H1 (cell line): ENCODE results near the gene EIF4A3. TPM values are rescaled to one million over a fixed set of nuclear protein-coding genes. Genes with fewer than 3 reads are reported as not detected.

Source experiments
- CTCF ChIA-PET: fragments of 300-600 bp; sonication (Branson Sonifier 250); formaldehyde crosslinking; loops from one replicate; lab custom pipeline; 2021; ENCODE audit not compliant: partially characterized antibody; lab: Charles Lee
- POLR2A ChIA-PET: fragments of 300-600 bp; sonication (Branson Sonifier 250); formaldehyde crosslinking; loops from one replicate; lab custom pipeline; 2021; ENCODE audit warnings: inconsistent platforms; ENCODE audit not compliant: partially characterized antibody; lab: Charles Lee
- DNase-seq, 2 experiments: peaks; one replicate each; pipeline versions ENCODE4 v3.0.0 to v3.0.0-alpha.2; 2010 to 2022; ENCODE audit warnings: low spot score in 2 of 2, low read depth in 1 of 2, mixed read lengths in 1 of 2
- FAIRE-seq: peaks from 2 replicates; lab custom pipeline; 2011; peaks lifted over from hg19 to GRCh38; lab: Jason Lieb, UNC
- H2AFZ ChIP-seq: 2 replicates; pipeline ENCODE4 v1.8.1; 2012; ENCODE audit warnings: low read length, inconsistent platforms
- H2AK5ac ChIP-seq: 2 replicates; pipeline ENCODE4 v1.6.1; 2013; ENCODE audit warnings: low read depth, low read length
- H2BK120ac ChIP-seq: replicated peaks from 2 replicates; pipeline ENCODE3; 2013; ENCODE audit warnings: low read depth, low read length, inconsistent platforms
- H2BK12ac ChIP-seq: 2 replicates; pipeline ENCODE4 v1.6.1; 2013; ENCODE audit warnings: low read depth, low read length
- H2BK15ac ChIP-seq: 2 replicates; pipeline ENCODE4 v1.6.1; 2013; ENCODE audit warnings: low read length
- H2BK20ac ChIP-seq: 2 replicates; pipeline ENCODE4 v1.6.1; 2013; ENCODE audit warnings: low read length
- H2BK5ac ChIP-seq: 2 replicates; pipeline ENCODE4 v1.6.1; 2013; ENCODE audit warnings: low read depth, low read length
- H3K14ac ChIP-seq: 2 replicates; pipeline ENCODE4 v1.6.1; 2013; ENCODE audit warnings: inconsistent platforms; ENCODE audit not compliant: insufficient read length
- H3K18ac ChIP-seq: 2 replicates; pipeline ENCODE4 v1.6.1; 2013; ENCODE audit warnings: low read length; ENCODE audit errors: extremely low read depth
- H3K23ac ChIP-seq: 2 replicates; pipeline ENCODE4 v1.6.1; 2013; ENCODE audit warnings: inconsistent platforms; ENCODE audit not compliant: insufficient read length
- H3K23me2 ChIP-seq: 2 replicates; pipeline ENCODE4 v1.6.1; 2013; ENCODE audit warnings: low read depth, low read length
- H3K27ac ChIP-seq: 2 replicates; pipeline ENCODE4 v1.6.1; 2011; ENCODE audit warnings: low read depth, low read length, inconsistent platforms
- H3K27me3 ChIP-seq, 4 experiments: replicated peaks in 1 of 4; 1 replicate in 1 of 4; 2 replicates in 3 of 4; pipeline versions ENCODE4 v1.6.1 to v1.8.1; 2011 to 2013; ENCODE audit warnings: low read length in 3 of 4, mild to moderate bottlenecking in 3 of 4, inconsistent platforms in 2 of 4, mixed read lengths in 2 of 4, moderate library complexity in 1 of 4; ENCODE audit not compliant: control insufficient read depth in 3 of 4, insufficient read depth in 3 of 4; ENCODE audit errors: extremely low read depth in 1 of 4
- H3K36me3 ChIP-seq, 4 experiments: 2 replicates each; pipeline versions ENCODE4 v1.6.1 to v1.8.1; 2011 to 2013; ENCODE audit warnings: mild to moderate bottlenecking in 4 of 4, low read length in 3 of 4, moderate library complexity in 2 of 4, control low read depth in 1 of 4, inconsistent platforms in 1 of 4; ENCODE audit not compliant: insufficient read depth in 4 of 4, control insufficient read depth in 2 of 4
- H3K4ac ChIP-seq: replicated peaks from 2 replicates; pipeline ENCODE3; 2013; ENCODE audit warnings: low read length, low read depth, mixed read lengths, inconsistent platforms; ENCODE audit not compliant: insufficient read length
- H3K4me1 ChIP-seq, 4 experiments: replicated peaks in 1 of 4; 1 replicate in 1 of 4; 2 replicates in 3 of 4; pipeline versions ENCODE4 v1.6.1 to v1.8.1; 2011 to 2013; ENCODE audit warnings: low read length in 3 of 4, inconsistent platforms in 2 of 4, mixed read lengths in 1 of 4; ENCODE audit not compliant: insufficient read depth in 4 of 4, control insufficient read depth in 3 of 4
- H3K4me2 ChIP-seq, 2 experiments: 2 replicates each; pipeline versions ENCODE4 v1.6.1 to v1.8.1; 2011 to 2013; ENCODE audit warnings: low read depth in 2 of 2, low read length in 2 of 2, control low read depth in 1 of 2, inconsistent platforms in 1 of 2, mild to moderate bottlenecking in 1 of 2; ENCODE audit not compliant: insufficient read depth in 1 of 2
- H3K4me3 ChIP-seq, 4 experiments: fragments of 200-600, 300-600 bp in 1 of 4; sonication (generic), shearing (Covaris generic), sonication (Bioruptor Twin) in 1 of 4; 2 replicates each; pipeline versions ENCODE4 v1.5.1 to v1.8.1; 2011 to 2016; ENCODE audit warnings: low read length in 4 of 4, low read depth in 3 of 4, control low read depth in 2 of 4, inconsistent platforms in 2 of 4, mild to moderate bottlenecking in 2 of 4, mixed read lengths in 1 of 4, moderate library complexity in 1 of 4; ENCODE audit not compliant: insufficient read depth in 2 of 4; ENCODE audit errors: extremely low read depth in 1 of 4
- H3K56ac ChIP-seq: replicated peaks from 2 replicates; pipeline ENCODE3; 2013; ENCODE audit warnings: low read depth, mild to moderate bottlenecking, mixed read lengths, low read length, inconsistent platforms; ENCODE audit not compliant: insufficient read length
- H3K79me1 ChIP-seq: 2 replicates; pipeline ENCODE4 v1.6.1; 2013; ENCODE audit warnings: low read depth, low read length, control low read depth
- H3K79me2 ChIP-seq, 2 experiments: 2 replicates each; pipeline versions ENCODE4 v1.6.1 to v1.8.1; 2012 to 2013; ENCODE audit warnings: low read length in 2 of 2, mild to moderate bottlenecking in 2 of 2, inconsistent platforms in 1 of 2; ENCODE audit not compliant: insufficient read depth in 2 of 2, control insufficient read depth in 1 of 2
- H3K9ac ChIP-seq, 4 experiments: replicated peaks in 1 of 4; 1 replicate in 1 of 4; 2 replicates in 3 of 4; pipeline versions ENCODE4 v1.6.1 to v1.8.1; 2011 to 2013; ENCODE audit warnings: low read depth in 3 of 4, low read length in 3 of 4, control low read depth in 2 of 4, mild to moderate bottlenecking in 2 of 4, moderate library complexity in 2 of 4, inconsistent platforms in 1 of 4; ENCODE audit errors: extremely low read depth in 1 of 4
- H3K9me3 ChIP-seq, 2 experiments: 2 replicates each; pipeline versions ENCODE4 v1.6.1 to v1.8.1; 2012 to 2013; ENCODE audit warnings: mild to moderate bottlenecking in 2 of 2, moderate library complexity in 2 of 2, control low read depth in 1 of 2, inconsistent platforms in 1 of 2, low read depth in 1 of 2, low read length in 1 of 2, mixed read lengths in 1 of 2; ENCODE audit not compliant: insufficient read depth in 2 of 2
- H4K20me1 ChIP-seq, 2 experiments: replicated peaks in 1 of 2; 2 replicates each; pipeline versions ENCODE3 to v1.8.1; 2011 to 2013; ENCODE audit warnings: inconsistent platforms in 2 of 2, low read length in 2 of 2, mild to moderate bottlenecking in 1 of 2; ENCODE audit not compliant: insufficient read depth in 2 of 2, control insufficient read depth in 1 of 2
- H4K5ac ChIP-seq: 2 replicates; pipeline ENCODE4 v1.6.1; 2013; ENCODE audit warnings: low read length, low read depth, mixed read lengths, inconsistent platforms; ENCODE audit not compliant: insufficient read length
- H4K8ac ChIP-seq: 2 replicates; pipeline ENCODE4 v1.8.0; 2013; ENCODE audit warnings: mild to moderate bottlenecking, moderate library complexity, low read length, inconsistent platforms; ENCODE audit not compliant: insufficient read depth; ENCODE audit errors: extremely low read depth
- H4K91ac ChIP-seq: replicated peaks from 2 replicates; pipeline ENCODE3; 2013; ENCODE audit warnings: low read length, mixed read lengths, inconsistent platforms; ENCODE audit not compliant: insufficient read length
- CHD1 ChIP-seq: IDR thresholded peaks from 2 replicates; pipeline ENCODE4 v1.6.1; 2012; ENCODE audit warnings: low read depth, low read length, improper control_type of control experiment
- FOSL1 ChIP-seq: IDR thresholded peaks from 2 replicates; pipeline ENCODE4 v1.6.1; 2011; ENCODE audit warnings: mild to moderate bottlenecking, low read depth, low read length, moderate library complexity; ENCODE audit not compliant: insufficient read depth
- JUND ChIP-seq: IDR thresholded peaks from 2 replicates; pipeline ENCODE4 v1.6.1; 2011; ENCODE audit warnings: mild to moderate bottlenecking, improper control_type of control experiment, low read length
- MAFK ChIP-seq: IDR thresholded peaks from 2 replicates; pipeline ENCODE4 v1.6.1; 2012; ENCODE audit warnings: low read depth, mild to moderate bottlenecking, improper control_type of control experiment, low read length
- POLR2AphosphoS5 ChIP-seq: IDR thresholded peaks from 2 replicates; pipeline ENCODE4 v1.6.1; 2011; ENCODE audit warnings: low read depth, low read length
- SIRT6 ChIP-seq: IDR thresholded peaks from one replicate; pipeline ENCODE4 v1.7.1; 2012; ENCODE audit warnings: low read length, inconsistent platforms
- SRF ChIP-seq: IDR thresholded peaks from 2 replicates; pipeline ENCODE4 v1.6.1; 2011; ENCODE audit warnings: mild to moderate bottlenecking, low read depth, low read length, moderate library complexity
- WGBS, 2 experiments: shearing (Covaris generic) in 1 of 2; methylation state at CpG; one replicate each; pipeline versions ENCODE4 v1.1.6 to v1.1.7; 2013 to 2015; ENCODE audit warnings: low lambda C conversion rate in 2 of 2, mixed read lengths in 2 of 2, inconsistent platforms in 1 of 2, low coverage in 1 of 2, missing lambda C conversion rate in 1 of 2; ENCODE audit not compliant: insufficient replicate concordance in 2 of 2, insufficient coverage in 1 of 2, insufficient read length in 1 of 2; ENCODE audit errors: extremely low coverage in 1 of 2, missing lambda C conversion rate in 1 of 2; 5-methylcytosine and 5-hydroxymethylcytosine counted together
- polyA plus RNA-seq, 7 experiments: library from polyadenylated mRNA; depleted of rRNA in 3 of 7; stranded (reverse) in 5 of 7; unstranded in 2 of 7; fragments of >200 nt in 5 of 7; fragments of 200-250 nt in 2 of 7; gene quantifications; 1 replicate in 5 of 7; 2 replicates in 1 of 7; 4 replicates in 1 of 7; pipeline versions ENCODE4 v1.2.1 to v1.2.3, GENCODE V29; 2011 to 2013; ENCODE audit warnings: missing spikeins in 2 of 7, mixed read lengths in 2 of 7
- total RNA-seq: library from RNA; stranded (reverse); fragmentation: NEBNext Ultra II Directional; extraction: Animal tissue kit (Norgen Biotek cat#: 25700); gene quantifications from 2 replicates; pipeline ENCODE4 v1.2.1, GENCODE V29; 2021

The EIF4A3 gene
- total and polyA plus RNA-seq, 2 of the 8 experiments (the other 6 are each of a cell fraction or from before 2014, with no cell fraction given): 142 to 146 TPM

- H3K18ac ChIP-seq: no peak overlapping the region
- TF ChIP-seq POLR2AphosphoS5 (peak; percentile 21; the same call in 1 of the 2 replicates), SRF (no peak), SIRT6 (no peak), JUND (no peak), MAFK (no peak), FOSL1 (no peak), CHD1 (no peak)
- TF ChIP-seq, all 59 proteins: peak for 1
- Histone ChIP-seq H3K79me1 (peaks cover 6% of the 10 kb centered on the region), H2AFZ (no peak overlapping the region), H2BK15ac (no peak overlapping the region), H3K4ac (no peak overlapping the region), H2BK12ac (no peak overlapping the region), H3K9me3 (no peaks in the 10 kb centered on the region), H4K20me1 (peaks cover 5 to 15% of the 10 kb centered on the region in 2 experiments), H3K23ac (no peak overlapping the region), H4K5ac (no peak overlapping the region), H3K23me2 (no peaks in the 10 kb centered on the region), H3K4me2 (no peak overlapping the region), H3K79me2 (peaks cover 0 to 15% of the 10 kb centered on the region in 2 experiments; a peak in 2 of 4 replicates), H2BK5ac (no peak overlapping the region), H4K8ac (no peak overlapping the region), H4K91ac (no peak overlapping the region), H3K4me3 (no peak overlapping the region), H3K9ac (no peak overlapping the region), H2AK5ac (no peak overlapping the region), H3K4me1 (no peaks in the 10 kb centered on the region), H3K27me3 (no peaks in the 10 kb centered on the region), H3K14ac (no peak overlapping the region), H2BK120ac (no peak overlapping the region), H2BK20ac (no peak overlapping the region), H3K56ac (no peak overlapping the region), H3K36me3 (peaks cover 52 to 95% (median 82%) of the 10 kb centered on the region in 4 experiments), H3K27ac (no peak overlapping the region)
- ChIA-PET POLR2A (interaction anchor here (0.7 to 11.5 kb wide), 2 partner anchors 8 to 14 kb away, joined by 3 to 103 read pairs; no protein-coding TSS in a partner anchor), CTCF (interaction anchor here (3.2 kb wide), 1 partner anchor 56 kb away, joined by 10 read pairs; no protein-coding TSS in a partner anchor)
- WGBS, 2 experiments: 95% methylated on average over 18 of the region's 18 CpGs; no CpG with 5 or more reads in 1 of the 2 experiments
- no peak for FAIRE-seq
- no peak for DNase-seq
These were observed 8.0 kb downstream of the EIF4A3 start for GRCh38 chr17:80138856-80139426.
